HG03025 (cell line): Measurements from ENCODE around the gene CCR1.

ENCODE experiments used
- ATAC-seq: cut with Tn5 transposase; IDR thresholded peaks from one replicate; pipeline ENCODE4 v1.9.1; 2021; ENCODE audit warnings: mild to moderate bottlenecking, moderate library complexity; ENCODE audit not compliant: unreplicated experiment, low FRiP score

Gene CCR1

DNA sequence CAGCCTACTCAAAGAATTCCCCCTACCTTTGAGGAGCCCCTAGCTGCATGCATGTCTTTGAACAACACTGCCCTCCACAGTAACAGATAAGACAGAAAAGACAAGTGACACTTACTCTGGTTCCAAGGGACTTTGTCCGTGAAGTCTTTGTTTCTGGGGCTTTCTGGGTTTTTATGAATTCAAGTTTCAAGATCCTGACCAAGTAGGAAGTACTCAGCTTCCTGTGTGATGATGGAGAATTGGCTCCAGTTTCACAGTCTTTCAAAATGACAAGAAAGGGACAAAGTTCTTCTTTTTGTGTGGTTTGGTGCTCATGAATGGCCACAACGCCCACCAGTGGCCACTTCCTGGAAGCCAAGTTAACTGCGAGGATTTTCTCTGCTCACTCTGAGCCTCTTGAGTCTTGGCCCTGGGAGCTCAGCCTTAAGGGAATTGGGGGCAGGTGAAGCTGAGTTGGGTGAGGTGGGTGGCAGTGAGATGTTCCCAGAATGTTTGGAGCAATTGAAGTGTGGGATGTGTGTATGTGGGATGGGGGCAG, at the start of gene CCR1:
TSS of gene CCR1 (minus strand) at position 147 of the 538 bp plus-strand sequence. CDS start 4,000 bp downstream, outside the sequence.
- no peak for ATAC-seq

DNA sequence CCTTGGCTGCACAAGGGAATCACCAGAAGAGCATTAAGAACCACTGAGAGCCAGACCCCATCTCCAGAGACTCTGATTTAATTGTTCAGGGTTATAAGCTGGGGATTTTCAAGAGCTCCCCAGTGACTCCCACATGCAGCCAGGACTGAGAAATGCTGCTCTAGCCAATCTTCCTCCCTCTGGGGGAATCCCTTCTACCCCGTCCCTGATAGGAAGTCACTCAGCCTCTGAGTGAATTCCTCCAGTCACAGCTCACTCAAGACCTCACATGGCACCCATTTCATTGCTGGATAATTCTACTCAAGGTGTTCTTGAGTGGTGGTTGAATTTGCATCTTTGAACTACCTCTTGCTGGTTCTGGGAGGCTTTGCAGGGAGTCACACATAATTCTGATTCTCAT, 44.9 kb upstream of the CCR1 start:
- ATAC-seq = no peak

DNA sequence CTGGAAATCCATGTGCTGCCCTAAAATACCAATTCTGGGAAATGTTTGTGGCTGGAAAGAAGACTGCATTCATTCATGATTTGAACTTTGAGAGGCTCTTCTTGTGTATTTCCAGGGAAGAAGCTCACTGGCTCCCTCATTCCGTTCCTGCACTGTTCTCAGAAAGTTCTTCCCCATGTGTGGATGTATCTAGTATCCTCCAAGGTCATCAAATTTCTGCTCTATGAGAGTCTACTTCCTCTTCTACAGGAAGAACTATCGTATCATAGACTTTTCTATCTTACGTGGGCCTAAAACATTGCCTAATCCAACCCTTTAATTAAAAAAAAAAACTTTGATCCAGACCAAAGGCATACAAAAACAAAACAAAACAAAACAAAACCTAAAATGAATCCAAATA, 37.0 kb upstream of the CCR1 start:
- ATAC-seq = no peak

DNA sequence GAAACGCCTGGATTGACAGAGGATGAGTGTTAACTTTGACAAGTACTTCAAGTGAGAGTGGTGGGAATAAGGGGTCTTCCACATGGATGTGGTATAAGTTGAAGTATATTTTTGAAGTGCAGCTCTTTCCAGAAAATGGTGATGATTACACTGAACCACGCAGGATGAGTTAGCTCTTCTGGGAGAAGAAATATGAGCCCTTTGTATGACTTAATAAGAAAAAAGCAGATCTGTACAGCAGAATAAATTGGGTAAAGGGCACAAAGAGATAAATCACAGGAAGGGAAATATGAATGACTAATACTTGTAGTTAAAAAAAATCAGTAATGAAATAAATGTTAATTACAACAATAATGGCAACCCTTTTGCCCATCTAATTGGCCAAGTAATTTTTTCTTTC, 35.4 kb upstream of the CCR1 start:
- no peak for ATAC-seq

DNA sequence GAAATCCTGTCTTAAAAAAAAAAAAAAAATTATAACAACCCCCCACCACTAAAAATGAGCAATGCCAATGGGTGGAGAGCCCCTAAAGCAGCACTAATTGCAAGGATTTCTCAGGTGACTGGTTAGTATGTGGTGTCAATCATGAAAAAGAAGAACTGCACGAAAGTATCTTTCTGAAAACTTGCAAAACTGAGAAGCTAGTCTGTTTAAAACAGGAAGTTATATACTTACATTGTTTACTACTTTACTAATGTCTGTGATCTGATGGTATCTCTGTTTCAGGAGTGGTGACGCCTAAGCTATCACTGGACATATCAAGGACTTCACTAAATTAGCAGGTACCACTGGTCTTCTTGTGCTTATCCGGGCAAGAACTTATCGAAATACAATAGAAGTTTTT, 34.0 kb upstream of the CCR1 start, which contains the start of gene CCR3:
TSS of gene CCR3 (plus strand) at position 341 of the 400 bp plus-strand sequence. CDS start 22,699 bp downstream, outside the sequence.
- no peak for ATAC-seq

DNA sequence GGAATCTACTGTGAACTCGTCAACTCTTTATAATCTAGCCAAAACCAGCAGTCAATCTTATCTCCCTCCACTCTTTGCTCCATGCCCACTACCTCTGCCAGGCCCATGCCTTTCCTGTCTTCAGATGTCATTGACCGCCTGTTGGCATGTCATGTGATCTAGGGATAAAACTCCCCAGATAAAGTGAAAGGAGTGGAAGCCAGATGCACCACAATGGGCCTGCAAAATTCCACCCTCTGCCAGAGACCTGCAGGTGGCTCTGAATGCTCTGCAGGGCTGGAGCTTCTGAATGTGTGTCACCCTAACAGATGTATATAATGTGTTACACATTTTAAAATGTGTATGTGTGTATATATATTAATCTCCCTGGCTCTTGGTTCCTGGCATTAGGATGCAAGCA, 31.8 kb upstream of the CCR1 start:
- ATAC-seq = no peak

DNA sequence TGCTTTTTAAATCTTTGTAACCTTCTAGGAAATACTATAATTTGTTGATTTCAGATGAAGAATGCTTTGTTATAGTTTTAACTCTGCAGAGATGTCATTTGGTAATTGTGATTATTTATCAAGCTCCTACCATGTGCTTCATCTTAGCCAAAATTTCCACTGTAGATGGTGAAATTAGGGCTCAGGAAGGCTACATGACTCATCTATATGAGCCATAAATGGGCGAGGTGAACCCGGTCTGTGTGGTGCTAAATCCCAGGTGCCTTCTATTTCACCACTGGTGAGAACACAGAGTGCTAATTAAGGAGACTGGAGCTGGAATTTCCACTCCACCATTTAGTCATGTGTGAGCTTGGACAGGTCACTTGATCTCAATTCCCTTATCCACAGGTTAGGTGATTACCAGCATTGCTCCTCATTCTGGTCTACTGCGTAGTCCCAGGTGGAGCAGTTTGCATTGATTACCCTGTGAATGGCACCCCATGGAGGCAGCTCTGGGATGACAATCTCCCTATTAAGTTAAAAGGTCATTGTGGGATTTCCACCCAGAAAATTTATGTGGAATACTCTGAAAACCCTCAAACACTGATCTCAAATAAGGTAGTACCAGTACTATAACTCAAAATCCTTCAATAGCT, 31.3 kb upstream of the CCR1 start:
- no peak for ATAC-seq

DNA sequence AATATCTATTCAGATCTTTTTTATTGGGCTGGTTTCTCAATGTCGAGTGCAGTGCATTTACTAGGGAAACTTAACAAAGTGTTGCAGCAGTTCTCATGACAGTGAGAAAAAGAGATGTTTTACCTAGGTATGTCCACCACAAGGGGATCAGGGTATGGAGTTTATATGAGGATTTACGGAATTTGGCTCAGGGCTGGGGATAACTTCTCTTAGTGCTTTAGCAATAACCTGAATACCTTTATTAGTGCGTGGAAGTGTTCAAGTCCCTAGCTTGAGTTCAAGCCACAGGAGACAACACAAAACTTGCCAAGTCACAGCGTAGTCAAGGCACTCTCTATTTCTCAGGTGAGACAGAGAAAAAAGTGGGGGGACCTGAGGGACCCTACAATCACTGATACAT, 30.3 kb upstream of the CCR1 start:
- no peak for ATAC-seq

DNA sequence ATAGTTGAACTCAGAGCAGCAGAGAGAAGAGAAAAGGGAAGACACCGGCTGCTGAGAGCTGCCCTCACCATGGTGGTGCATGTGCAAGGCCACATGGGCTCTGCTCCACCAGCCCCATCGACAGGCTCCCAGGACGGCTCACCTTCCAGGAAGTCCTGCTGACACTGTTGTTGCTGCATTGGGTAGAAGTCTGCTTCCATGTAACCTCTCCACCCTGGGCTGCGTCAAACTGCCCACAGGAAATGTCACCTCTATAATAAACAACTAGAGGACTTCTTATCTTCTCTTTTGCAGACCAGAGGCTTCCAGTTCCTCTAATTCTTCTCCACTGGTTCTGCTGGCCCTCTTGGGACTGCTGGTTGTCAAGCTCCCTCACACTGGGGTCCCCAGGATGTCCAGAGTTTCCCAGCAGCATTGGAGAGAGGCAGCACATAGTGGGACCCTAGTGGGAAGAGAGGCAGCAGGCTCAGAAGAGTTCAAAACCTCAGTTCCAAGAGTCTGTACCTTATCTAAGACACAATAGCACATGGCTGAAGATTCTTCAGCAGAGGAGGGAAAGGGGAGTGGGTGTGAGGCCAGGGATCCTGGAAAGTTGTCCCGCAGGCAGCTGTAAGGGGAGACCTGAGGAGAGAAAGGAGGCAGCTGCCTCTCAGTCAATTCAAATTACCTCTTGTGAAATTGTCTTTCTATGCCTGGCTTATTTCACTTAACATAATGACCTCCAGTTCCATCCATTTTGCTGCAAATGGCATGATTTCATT, 28.4 kb upstream of the CCR1 start:
- no peak for ATAC-seq

DNA sequence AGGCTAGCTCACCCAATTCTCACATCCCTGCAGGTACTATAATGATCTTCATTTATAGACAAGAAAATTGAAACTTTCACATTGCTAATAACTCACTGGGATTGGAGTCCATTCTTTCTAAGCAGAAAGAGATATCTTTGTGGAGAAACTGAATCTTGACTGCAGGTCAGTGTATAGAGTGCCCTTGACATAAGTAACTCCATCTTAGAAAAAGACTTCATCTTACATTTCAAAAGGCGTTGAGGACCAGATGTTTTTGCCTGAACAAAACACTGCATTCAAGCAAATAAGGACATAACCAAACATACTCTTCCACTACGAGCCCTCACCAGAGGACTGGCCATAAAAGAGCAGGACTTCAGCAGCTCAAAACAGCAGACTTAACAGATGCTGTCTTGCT, 27.3 kb upstream of the CCR1 start:
- ATAC-seq = no peak

DNA sequence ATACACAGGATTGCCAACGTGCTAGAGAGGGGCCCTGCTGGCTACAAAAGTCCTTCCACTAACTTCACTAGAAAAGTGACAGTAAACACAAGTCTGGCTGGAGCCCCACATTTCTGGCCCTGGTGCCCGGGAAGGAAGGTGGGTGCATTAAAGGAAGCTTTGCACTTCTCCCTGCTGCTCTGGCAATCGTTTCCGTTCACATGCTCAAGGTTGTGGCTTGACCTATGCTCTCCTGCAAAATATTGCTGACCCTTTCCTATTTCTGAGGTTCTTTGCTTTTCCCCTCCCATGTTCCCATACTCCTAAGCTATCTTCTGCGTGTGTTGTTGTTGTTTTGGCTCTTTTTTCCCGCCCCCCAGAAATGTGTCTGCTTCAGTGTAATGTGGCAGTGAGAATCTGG, 25.1 kb upstream of the CCR1 start:
- ATAC-seq = no peak

DNA sequence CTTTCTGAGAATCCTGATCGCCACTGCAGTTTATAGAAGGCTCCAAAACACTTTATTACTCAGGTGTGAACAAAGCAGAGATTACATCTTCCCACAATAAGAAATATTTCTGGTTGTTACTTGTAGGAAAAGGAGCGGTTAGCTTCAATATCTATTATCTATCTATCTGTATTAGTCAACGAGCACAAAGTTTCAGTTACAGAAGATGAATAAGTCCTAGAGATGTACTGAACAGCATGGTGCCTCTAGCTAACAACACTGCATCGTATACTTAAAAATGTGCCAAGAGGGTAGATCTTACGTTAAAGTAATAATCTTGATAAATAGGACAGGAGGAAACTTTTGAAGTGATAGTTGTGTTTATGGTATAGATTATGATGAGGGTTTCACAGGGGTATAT, 23.2 kb upstream of the CCR1 start:
- no peak for ATAC-seq

DNA sequence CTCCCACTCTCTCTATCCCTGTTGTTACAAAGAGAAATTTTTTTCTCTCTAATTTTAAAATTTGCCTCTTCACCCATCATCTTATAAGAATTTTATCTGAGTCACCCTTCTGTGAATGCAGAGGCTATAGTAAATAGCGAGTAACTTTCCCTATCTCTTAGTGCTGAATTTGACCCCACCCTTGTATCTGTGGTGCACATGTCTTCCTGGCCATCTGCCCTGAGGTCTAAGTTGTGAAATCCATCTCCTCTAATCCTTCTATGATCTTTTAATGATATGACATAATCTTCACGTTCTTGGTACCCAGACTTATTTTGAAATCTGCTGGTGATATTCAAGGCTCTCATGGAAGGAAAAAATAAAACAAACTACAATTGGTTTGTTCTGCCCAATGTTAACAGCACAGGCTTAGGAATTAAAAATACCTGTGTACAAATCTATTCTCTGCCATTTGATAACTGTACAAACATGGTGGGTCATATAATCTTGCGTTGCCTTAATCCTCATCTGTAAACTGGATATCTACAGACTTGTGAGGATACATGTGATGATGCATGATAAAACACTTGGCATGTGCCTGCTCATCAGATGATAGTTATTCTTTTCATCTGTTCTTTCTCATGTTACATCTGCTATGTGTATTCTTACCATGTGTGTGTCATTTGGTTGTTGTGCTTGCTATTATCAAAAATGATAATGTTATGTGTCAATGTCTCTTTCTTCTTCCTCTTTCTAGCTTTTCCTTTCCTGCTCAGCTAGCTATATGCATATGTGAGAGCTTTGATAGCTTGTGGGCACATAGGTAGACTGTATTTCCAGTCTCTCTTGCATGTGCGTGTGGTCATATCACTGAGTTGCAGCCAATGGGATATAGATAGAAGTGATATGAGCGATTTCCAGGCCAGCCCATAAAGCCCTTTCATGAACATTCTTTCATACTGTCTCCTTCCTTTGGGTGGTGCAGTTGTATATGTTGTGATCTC, 20.4 kb upstream of the CCR1 start:
- ATAC-seq = no peak

DNA sequence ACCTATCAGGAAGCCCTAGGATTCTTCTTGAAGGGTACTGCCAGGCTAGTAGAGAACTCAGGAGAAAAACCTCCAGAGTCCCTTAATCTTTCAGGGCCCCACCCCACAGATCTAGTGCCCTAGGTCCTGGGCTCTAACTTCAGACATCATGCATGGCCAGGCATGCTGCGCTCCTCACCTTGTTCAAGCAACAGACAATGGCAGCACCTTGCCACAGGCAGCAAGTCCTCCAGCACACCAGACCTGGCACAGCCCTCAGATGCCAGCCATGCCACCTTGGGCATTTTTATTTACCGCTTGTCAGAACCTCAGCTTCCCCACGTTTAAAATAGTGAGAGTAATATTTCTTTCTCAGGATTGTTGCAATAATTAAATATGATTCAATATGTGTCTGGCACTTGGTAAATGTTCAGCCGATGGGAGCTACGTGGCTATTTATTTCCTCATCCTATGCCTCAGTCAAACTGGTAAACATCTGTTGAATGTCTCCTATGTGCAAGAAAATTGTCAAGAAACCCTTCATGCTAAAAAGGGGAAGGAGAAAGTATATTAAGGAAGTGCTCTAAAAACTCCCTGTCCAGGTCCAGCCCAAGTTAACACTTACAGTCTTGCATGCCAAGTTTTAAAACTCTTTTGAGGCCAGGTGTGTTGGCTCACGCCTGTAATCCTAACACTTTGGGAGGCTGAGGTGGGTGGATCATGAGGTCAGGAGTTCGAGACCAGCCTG, 14.5 kb upstream of the CCR1 start:
- ATAC-seq = no peak

DNA sequence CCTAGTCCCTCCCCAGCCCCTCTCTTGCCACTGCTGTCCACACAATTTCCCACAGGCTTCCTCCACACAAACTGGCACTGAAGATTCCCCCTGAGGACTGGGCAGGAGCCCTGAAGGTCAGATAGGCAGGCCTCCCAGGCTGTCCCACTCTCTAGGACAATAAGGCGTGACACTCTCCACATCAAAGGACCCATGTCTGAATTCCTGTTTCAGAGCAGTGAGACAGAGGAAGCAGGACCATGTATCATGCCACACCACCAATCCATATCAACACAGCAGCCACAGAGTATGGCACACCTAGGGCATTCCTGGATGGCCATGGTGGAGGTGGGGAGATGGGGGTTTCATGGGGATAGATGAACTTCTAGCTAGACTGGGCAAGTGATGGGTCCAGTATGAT, 13.8 kb upstream of the CCR1 start:
- ATAC-seq = no peak

DNA sequence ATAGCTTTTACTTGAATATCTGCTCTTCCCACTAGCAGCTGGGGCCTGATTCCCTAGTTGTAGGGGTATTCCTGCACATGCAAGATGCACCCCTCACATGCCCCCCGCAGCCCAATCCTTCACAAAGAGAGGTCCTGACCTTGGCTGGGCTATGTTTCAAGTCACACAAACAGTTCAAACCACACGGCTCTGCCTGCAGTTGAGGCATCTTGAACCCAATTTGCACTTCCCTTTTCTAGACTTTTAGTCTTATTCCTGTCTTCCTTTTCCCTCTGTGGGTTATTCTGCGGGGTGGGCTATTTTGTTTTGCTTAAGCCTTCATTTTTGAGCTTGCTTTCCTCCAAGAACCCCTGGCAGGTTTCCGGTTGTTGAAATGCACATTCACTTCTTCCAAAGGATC, 13.3 kb upstream of the CCR1 start:
- no peak for ATAC-seq

DNA sequence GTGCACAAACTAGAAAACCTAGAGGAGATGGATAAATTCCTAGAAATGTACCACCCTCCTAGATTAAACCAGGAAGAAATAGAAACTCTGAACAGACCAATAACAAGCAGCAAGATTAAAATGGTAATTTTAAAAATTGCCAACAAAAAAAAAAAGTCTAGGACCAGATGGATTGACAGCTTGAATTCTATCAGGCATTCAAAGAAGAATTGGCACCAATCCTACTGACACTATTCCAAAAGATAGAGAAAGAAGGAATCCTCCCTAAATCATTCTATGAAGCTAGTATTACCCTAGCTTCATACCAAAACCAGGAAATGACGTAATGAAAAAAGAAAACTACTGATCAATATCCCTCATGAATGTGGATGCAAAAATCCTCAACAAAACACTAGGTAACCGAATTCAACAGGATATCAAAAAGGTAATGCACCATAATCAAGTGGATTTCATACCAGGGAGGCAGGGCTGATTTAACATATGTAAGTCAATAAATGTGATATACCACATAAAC, 10.1 kb upstream of the CCR1 start:
- ATAC-seq = no peak

DNA sequence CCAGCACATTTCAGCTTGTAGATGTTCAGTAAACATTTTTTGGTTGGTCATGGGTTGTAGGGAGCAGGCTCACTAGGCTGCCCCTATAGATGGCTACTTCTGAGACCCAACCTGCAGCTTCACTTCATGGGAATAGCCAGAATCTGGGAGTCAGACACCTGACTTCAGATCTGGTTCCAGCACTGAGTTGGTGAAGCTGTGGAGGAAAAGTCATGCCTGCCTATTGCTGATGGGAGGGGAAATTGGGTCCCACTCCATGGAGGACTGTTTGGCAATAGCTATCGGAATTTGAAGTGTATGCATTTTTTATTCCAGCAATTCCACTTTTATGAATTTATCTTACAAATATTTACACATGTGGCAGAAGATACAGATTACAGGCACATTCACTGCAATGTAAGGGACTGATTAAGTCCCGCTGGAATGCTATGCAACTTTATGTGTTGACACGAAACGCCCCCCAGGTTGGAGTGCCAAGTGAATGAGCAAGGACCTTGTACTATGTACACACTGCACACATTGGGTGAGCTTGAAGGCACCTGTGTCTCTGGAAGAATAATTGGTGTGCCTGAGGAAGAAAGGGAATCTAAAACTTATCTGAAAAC, 7.8 kb upstream of the CCR1 start:
- no peak for ATAC-seq

DNA sequence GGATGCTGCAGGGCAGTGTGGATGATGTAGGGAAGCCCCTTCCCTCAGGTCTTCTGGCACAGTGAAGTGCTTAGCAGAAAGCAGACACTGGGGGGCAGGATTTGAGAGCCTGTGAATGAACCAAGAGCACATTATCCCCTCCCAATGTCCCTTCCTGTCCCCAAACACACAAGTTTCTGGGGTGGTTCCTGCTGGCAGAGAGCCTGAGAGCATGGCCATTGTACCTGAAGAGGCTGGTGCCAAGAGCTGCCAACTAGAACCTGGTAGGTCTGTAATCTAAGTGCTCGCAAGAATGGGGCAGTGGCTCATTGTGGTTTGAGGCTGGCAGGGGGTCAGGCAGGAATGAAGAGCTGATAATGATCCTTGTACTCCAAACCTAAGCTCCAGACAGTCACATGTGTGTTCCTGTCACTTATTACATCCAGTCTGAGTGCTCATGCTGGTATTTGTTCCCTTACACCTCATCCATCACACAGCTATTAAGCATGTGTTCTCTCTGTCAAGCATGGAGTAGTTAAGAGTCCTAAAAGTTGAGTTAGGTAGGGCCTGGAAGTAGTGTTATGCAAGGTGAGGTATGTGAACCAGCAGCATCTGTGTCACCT, 6.7 kb upstream of the CCR1 start:
- no peak for ATAC-seq
